ENCODE measurements around the gene GNG5.
"Not testable (repeated sequence)": the region's sequence is repeated elsewhere in the genome, so short reads cannot be mapped to it uniquely, and the experiment has no call there.

GNG5 gene

DNA sequence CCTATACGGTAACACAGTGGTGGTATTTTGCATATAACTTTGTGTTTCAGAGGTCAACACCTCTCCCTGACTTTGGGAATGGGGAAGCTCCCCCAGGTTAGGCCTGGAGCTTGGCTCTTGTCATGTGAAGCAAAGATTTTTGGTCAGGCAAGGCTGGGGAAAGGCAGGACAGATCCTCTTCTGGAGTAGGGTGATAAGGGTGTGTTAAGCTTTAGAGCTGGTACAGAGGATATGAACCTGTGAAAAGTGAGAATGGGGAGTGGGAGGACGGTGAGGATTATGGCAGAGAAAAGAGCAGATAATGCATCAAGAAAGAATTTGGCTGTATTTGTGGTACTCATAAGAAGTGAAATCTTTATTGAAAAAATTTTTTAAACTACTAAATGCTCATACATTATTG lies 25.1 kb downstream of the GNG5 start:
- no peak for DNase-seq

DNA sequence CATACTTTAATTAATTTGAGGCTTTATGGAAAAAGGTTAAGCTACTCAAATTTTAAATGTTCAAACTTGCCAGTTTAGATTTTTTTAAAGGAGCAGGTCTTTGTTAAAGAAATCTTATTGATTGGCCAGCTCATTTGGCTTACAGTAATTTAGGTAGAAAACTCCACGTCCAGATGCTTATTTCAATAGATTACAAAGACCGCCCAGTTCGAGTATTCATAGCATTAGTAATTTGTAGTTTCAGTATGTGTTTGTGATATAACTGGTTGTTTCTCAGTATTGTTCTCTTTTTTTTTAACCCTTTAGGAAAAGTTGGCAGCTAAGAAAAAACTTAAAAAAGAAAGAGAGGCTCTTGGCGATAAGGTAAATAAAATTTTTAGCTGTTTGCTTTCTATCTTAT lies 25.7 kb downstream of the GNG5 start:
- DNase-seq: no peak

DNA sequence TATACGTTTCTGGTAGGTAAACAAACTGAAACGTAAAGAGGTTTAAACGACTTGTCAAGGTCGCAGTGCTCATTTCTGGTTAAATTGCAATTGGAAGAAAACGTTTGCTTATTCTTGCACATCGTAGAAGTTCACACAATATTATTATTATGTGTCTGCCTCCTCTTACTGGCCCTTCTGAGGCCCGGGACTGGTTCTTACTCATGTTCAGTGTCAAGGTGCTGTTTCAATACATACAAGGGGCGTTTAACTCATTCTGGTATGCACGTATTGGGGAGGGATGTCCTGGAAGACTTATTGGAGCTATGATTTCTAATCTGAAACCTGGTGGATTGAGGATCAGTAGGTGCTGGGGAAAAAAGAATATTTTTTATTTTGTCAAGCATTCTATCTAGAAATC lies 26.4 kb downstream of the GNG5 start:
- DNase-seq: no peak

DNA sequence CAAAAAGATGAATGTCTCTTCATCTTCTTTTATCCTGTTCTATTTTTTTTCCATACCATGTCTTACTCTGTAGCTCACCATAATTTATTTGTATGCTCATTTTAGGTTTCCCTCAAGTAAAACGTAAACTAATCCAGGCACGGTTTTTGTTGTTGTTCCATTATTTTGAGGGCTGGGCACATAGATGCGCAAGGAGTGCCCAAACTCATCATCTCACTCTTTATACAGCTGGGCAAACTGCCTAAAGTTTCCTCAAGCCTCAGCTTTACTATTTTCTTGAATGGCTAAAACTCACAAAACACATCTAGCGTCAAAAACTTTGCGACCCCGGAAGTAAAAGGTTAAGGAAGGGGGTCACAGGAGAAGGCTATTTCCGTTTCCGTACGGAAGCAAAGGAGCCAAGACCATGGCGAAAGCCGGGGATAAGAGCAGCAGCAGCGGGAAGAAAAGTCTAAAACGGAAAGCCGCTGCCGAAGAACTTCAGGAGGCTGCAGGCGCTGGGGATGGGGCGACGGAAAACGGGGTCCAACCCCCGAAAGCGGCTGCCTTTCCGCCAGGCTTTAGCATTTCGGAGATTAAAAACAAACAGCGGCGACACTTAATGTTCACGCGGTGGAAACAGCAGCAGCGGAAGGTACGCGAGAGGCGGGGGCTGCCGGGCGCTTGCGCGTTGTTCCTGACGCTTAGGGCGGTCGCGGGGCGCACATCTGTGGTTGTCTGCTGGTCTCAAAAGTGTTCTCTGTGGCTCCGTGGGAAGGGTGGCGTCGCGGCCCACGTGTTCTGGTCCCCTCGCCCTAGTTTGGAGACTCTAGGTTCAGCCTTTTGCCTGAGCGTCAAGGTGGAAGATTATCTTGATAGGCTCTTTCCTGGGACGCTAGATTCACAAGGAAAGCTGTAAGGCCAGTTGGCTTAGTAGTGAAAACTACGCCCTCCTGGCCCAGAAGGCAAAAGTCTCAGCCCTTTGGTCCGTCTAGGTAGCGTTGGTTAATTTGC lies 27.2 kb downstream of the GNG5 start, which contains the start of gene RPF1:
Gene RPF1, plus strand, starts transcription at position 391 of the 993 bp plus-strand sequence. Its CDS starts 16 bp downstream, at position 407.
- DNase-seq: peak; percentile 77

DNA sequence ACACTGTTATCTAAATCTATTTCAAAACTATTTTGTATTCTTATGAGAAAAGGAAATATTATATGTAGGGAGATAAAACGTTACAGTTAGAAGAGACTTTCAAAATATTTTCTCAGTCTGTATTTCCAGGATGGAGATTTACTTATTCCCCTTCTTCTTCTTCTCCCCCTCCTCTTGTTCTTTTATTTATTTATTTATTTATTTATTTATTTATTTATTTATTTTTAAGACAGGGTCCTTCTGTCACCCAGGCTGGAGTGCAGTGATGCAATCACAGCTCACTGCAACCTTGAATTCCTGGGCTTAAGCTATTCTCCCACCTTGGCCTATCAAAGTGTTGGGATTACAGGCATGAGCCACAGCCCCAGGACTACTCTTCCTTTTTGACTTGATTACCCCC lies 30.2 kb downstream of the GNG5 start:
- no peak for DNase-seq

DNA sequence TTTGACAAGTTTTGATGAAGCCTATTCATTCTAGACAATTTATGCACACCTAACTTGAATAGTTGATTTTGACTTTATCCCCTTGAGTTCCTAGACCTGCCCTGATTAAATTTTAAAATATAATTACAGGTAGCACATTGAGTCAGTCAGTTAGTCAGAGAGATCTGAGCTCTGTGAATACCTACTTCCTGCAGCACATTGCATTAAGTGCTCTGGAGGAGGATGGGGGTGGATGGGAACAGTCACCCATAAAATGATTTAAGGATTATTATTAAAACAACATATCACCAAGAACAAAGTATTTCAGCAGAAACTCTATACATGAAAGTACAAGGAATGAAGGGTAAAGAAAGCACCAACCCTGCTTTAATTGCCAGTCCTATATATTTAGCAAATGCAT lies 39.1 kb downstream of the GNG5 start:
- no peak for DNase-seq

DNA sequence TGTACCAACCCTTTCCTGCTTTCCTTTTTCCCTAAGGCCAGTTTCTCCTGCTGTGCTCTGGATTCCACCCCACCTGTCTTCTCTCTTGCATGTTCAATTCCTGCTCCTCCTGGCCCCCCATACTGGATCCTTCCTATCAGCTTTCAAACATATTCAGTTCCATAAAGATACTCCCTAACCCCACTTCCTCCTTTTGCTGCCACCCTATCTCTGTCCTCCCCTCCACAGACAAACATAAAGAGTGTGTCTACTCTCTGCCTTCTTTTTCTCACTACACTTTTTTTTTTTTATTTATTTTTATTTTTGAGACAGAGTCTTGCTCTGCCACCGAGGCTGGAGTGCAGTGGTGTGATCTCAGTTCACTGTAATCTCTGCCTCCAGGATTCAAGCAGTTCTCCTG lies 44.3 kb downstream of the GNG5 start:
- DNase-seq: no peak

DNA sequence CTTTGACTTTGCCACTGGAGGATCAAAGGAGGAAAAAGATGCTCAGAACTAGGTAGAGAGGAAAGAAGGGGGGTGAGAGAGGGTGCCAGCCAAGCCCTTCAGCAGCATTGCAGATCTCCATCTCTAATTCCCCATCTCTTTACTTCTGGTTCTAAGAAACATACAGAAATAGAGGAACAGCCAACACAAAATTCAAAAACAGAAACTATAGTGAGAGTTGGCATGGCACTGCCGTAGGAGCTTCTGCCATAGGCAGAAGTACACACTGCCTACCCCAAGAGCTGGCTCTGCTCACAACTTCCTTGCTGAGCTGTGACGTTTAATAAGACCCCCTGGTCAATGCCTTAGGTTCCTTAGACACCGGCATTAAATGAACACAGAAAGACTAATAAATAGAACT lies 53.9 kb downstream of the GNG5 start:
- DNase-seq: no peak

DNA sequence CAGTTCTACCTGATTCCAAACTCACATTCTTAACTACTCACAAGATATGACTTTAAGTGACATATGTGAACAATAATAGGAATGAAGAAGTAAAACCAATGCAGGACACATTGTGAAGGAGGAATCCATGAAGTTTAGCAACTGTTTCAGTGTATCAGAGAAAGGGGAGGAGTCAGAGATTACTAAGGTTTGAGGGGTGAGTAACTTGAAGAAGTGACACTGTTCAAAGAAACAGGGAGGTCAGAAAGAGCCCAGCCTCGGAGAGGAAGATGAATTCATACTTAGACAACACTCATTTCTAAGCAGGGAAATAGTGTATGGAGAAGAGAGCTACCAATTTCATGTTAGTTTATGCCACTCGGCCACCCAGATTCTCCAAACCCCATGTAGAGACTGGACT lies 55.5 kb downstream of the GNG5 start:
- no peak for DNase-seq

DNA sequence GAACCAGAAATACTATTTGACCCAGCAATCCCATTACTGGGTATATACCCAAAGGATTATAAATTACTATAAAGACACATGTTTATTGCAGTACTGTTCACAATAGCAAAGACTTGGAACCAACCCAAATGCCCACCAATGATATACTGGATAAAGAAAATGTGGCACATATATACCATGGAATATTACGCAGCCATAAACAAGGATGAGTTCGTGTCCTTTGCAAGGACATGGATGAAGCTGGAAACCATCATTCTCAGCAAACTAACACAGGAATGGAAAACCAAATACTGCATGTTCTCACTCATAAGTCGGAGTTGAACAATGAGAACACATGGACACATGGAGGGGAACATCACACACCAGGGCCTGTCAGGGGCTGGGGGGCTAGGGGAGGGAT lies 57.7 kb downstream of the GNG5 start:
- not testable (repeated sequence) for DNase-seq
